GM12892 (cell line): ENCODE data around the gene DOK6.

Source experiments
- POLR2A ChIP-seq: IDR thresholded peaks from 2 replicates; pipeline ENCODE4 v1.6.1; 2011; ENCODE audit warnings: low read depth, low read length, control low read depth
- POLR2AphosphoS5 ChIP-seq: IDR thresholded peaks from 2 replicates; pipeline ENCODE4 v1.6.1; 2011; ENCODE audit warnings: low read depth, low read length, control low read depth
- TAF1 ChIP-seq: IDR thresholded peaks from 2 replicates; pipeline ENCODE4 v1.6.1; 2011; ENCODE audit warnings: low read depth, mild to moderate bottlenecking, control low read depth, low read length, borderline replicate concordance

GRCh38 chr18:69755856-69756496 lies 355.3 kb downstream of the DOK6 start:
- TF ChIP-seq TAF1 = no peak
- no peak for TF ChIP-seq POLR2AphosphoS5
- TF ChIP-seq POLR2A = no peak
